IMR-90 (cell line): ENCODE data around the gene TSSK2. TPM values are rescaled to one million over a fixed set of nuclear protein-coding genes. Genes with fewer than 3 reads are reported as not detected.

Source experiments
- ATAC-seq: fragments of 200-7000 bp; cut with Tn5 transposase; 2 replicates; pipeline ENCODE4 v1.9.1; 2020; ENCODE audit warnings: low read depth, mild to moderate bottlenecking, moderate library complexity
- BruUV-seq: library from RNA; stranded (reverse); fragments of 400-500 nt; replicated peaks from 2 replicates; lab custom pipeline; 2021; lab: Mats Ljungman, UMichigan
- CTCF ChIA-PET: fragments of 300-600 bp; formaldehyde crosslinking; extraction: SDS; loops from one replicate; lab custom pipeline; 2021; ENCODE audit warnings: antibody characterized with exemption; lab: Yijun Ruan, JAX
- POLR2A ChIA-PET: fragments of 300-600 bp; sonication (Branson Sonifier 250); formaldehyde crosslinking; loops from one replicate; lab custom pipeline; 2022; ENCODE audit warnings: antibody characterized with exemption; ENCODE audit not compliant: unreplicated experiment; lab: Charles Lee
- DNase-seq: peaks from one replicate; pipeline ENCODE4 v3.0.0; 2013
- H2AFZ ChIP-seq: replicated peaks from 2 replicates; pipeline ENCODE3; 2013; ENCODE audit warnings: low read length, mild to moderate bottlenecking; ENCODE audit not compliant: poor library complexity
- H2AK5ac ChIP-seq: 2 replicates; pipeline ENCODE4 v1.6.1; 2013; ENCODE audit warnings: low read depth, low read length, inconsistent platforms
- H2AK9ac ChIP-seq: replicated peaks from 2 replicates; pipeline ENCODE3; 2013; ENCODE audit warnings: mild to moderate bottlenecking, low read depth, low read length, moderate library complexity; ENCODE audit not compliant: poor library complexity
- H2BK120ac ChIP-seq: 2 replicates; pipeline ENCODE4 v1.6.1; 2013; ENCODE audit warnings: low read depth, low read length, inconsistent platforms
- H2BK15ac ChIP-seq: 3 replicates; pipeline ENCODE4 v1.6.1; 2013; ENCODE audit warnings: low read depth, low read length, inconsistent platforms
- H2BK20ac ChIP-seq: 2 replicates; pipeline ENCODE4 v1.6.1; 2013; ENCODE audit warnings: low read depth, mild to moderate bottlenecking, inconsistent platforms, low read length, moderate library complexity
- H2BK5ac ChIP-seq: 2 replicates; pipeline ENCODE4 v1.6.1; 2013; ENCODE audit warnings: mild to moderate bottlenecking, low read depth, low read length, inconsistent platforms; ENCODE audit not compliant: poor library complexity, severe bottlenecking
- H3K14ac ChIP-seq: replicated peaks from 2 replicates; pipeline ENCODE4 v1.6.1; 2013; ENCODE audit warnings: low read depth, low read length, inconsistent platforms
- H3K18ac ChIP-seq: 2 replicates; pipeline ENCODE4 v1.6.1; 2013; ENCODE audit warnings: low read depth, low read length, control low read depth
- H3K23ac ChIP-seq: 2 replicates; pipeline ENCODE4 v1.6.1; 2013; ENCODE audit warnings: low read depth, low read length, inconsistent platforms
- H3K27ac ChIP-seq: 2 replicates; pipeline ENCODE4 v1.5.1; 2013; ENCODE audit warnings: mild to moderate bottlenecking, control low read depth, low read length; ENCODE audit not compliant: insufficient read depth
- H3K27me3 ChIP-seq: 2 replicates; pipeline ENCODE4 v1.6.1; 2013; ENCODE audit warnings: low read length; ENCODE audit not compliant: control insufficient read depth, insufficient read depth
- H3K36me3 ChIP-seq: 2 replicates; pipeline ENCODE4 v1.6.1; 2013; ENCODE audit warnings: low read length, mixed read lengths; ENCODE audit not compliant: control insufficient read depth, insufficient read depth
- H3K4ac ChIP-seq: 2 replicates; pipeline ENCODE4 v1.6.1; 2013; ENCODE audit warnings: low read depth, low read length, inconsistent platforms
- H3K4me1 ChIP-seq: 2 replicates; pipeline ENCODE4 v1.6.1; 2013; ENCODE audit warnings: low read length, mixed read lengths; ENCODE audit not compliant: control insufficient read depth, insufficient read depth
- H3K4me2 ChIP-seq: 2 replicates; pipeline ENCODE4 v1.6.1; 2013; ENCODE audit warnings: low read depth, mild to moderate bottlenecking, control low read depth, low read length, moderate library complexity
- H3K4me3 ChIP-seq: 2 replicates; pipeline ENCODE4 v1.5.1; 2013; ENCODE audit warnings: low read depth, mild to moderate bottlenecking, control low read depth, low read length, moderate library complexity; ENCODE audit not compliant: insufficient read depth
- H3K56ac ChIP-seq: 2 replicates; pipeline ENCODE4 v1.6.1; 2013; ENCODE audit warnings: low read length, inconsistent platforms; ENCODE audit not compliant: insufficient read depth; ENCODE audit errors: extremely low read depth
- H3K79me1 ChIP-seq, 2 experiments: 2 replicates each; pipeline ENCODE4 v1.6.1; 2013; ENCODE audit warnings: low read length in 2 of 2, inconsistent platforms in 1 of 2, low read depth in 1 of 2
- H3K9ac ChIP-seq: 2 replicates; pipeline ENCODE4 v1.6.1; 2013; ENCODE audit warnings: low read depth, low read length, control low read depth
- H3K9me1 ChIP-seq: 2 replicates; pipeline ENCODE4 v1.6.1; 2013; ENCODE audit warnings: low read length, inconsistent platforms; ENCODE audit not compliant: insufficient read depth
- H3K9me3 ChIP-seq: 2 replicates; pipeline ENCODE4 v1.6.1; 2013; ENCODE audit warnings: low read length; ENCODE audit not compliant: control insufficient read depth, insufficient read depth
- H4K20me1 ChIP-seq: 2 replicates; pipeline ENCODE4 v1.6.1; 2013; ENCODE audit warnings: low read length, inconsistent platforms; ENCODE audit not compliant: insufficient read depth
- H4K5ac ChIP-seq: 2 replicates; pipeline ENCODE4 v1.6.1; 2013; ENCODE audit warnings: mild to moderate bottlenecking, low read depth, low read length, control low read depth
- H4K8ac ChIP-seq, 2 experiments: 2 replicates each; pipeline ENCODE4 v1.6.1; 2013; ENCODE audit warnings: low read depth in 2 of 2, low read length in 2 of 2, control low read depth in 1 of 2, inconsistent platforms in 1 of 2
- H4K91ac ChIP-seq: 2 replicates; pipeline ENCODE4 v1.6.1; 2013; ENCODE audit warnings: low read depth, low read length, inconsistent platforms; ENCODE audit not compliant: insufficient read depth
- CEBPB ChIP-seq: IDR thresholded peaks from 2 replicates; pipeline ENCODE4 v1.6.1; 2012; ENCODE audit warnings: low read depth, low read length, improper control_type of control experiment
- MAFK ChIP-seq: IDR thresholded peaks from 2 replicates; pipeline ENCODE4 v1.6.1; 2012; ENCODE audit warnings: low read depth, low read length, improper control_type of control experiment
- SMC3 ChIP-seq: fragments of 150-350 bp; IDR thresholded peaks from 2 replicates; pipeline ENCODE4 v1.6.1; 2016; ENCODE audit warnings: low read depth, mild to moderate bottlenecking, antibody characterized with exemption, low read length, moderate library complexity
- WGBS, 2 experiments: methylation state at CpG; one replicate each; pipeline versions ENCODE4 v1.1.5 to v1.1.7; 2013; ENCODE audit warnings: missing lambda C conversion rate in 2 of 2; ENCODE audit not compliant: insufficient read length in 1 of 2; ENCODE audit errors: extremely low coverage in 2 of 2; 5-methylcytosine and 5-hydroxymethylcytosine counted together
- dilution Hi-C: fragments of 300-500 bp; cut with HindIII; formaldehyde crosslinking; loops from one replicate; pipeline ENCODE4 v1.14.3; 2018; ENCODE audit warnings: low sequenced_read_pairs; ENCODE audit not compliant: unreplicated experiment
- in situ Hi-C: fragments of 300-500 bp; cut with MboI; formaldehyde crosslinking; loops from 3 replicates; pipeline ENCODE4 v1.14.3; 2019; ENCODE audit warnings: low sequenced_read_pairs, inconsistent platforms, mixed read lengths
- intact Hi-C: fragments of 100-400 bp; cut with micrococcal nuclease; formaldehyde crosslinking; loops from 2 replicates; pipeline ENCODE4 v1.10.0; 2022
- polyA plus RNA-seq, 3 experiments: library from polyadenylated mRNA; depleted of rRNA; stranded (reverse); fragments of >200 nt; gene quantifications; 2 replicates each; pipeline ENCODE4 v1.2.3, GENCODE V29; 2012; ENCODE audit warnings: low replicate concordance in 1 of 3
- total RNA-seq: library from RNA; depleted of rRNA; stranded (reverse); fragments of >200 nt; gene quantifications from 2 replicates; pipeline ENCODE4 v1.2.3, GENCODE V29; 2012

Gene TSSK2
- total and polyA plus RNA-seq, 2 of the 4 experiments (the other 2 are of a cell fraction): not detected

GRCh38 chr22:19139001-19139356 lies 7.9 kb downstream of the TSSK2 start:
- no peak overlapping the region for H3K56ac ChIP-seq
- intact Hi-C loops: no loop called here

More at GRCh38 chr22:19139001-19139356, 7.9 kb downstream of the TSSK2 start:
- H3K27ac ChIP-seq: no peak overlapping the region
- H2BK20ac ChIP-seq: no peak overlapping the region
- no peak overlapping the region for H3K4me3 ChIP-seq
- dilution Hi-C loops (no loop called here), in situ Hi-C loops (no loop called here)
- no peak overlapping the region for H2AK5ac ChIP-seq
- H3K79me1 ChIP-seq: peaks cover 4 to 24% of the 10 kb centered on the region in 2 experiments
- no peak for TF ChIP-seq CEBPB
- no peak for TF ChIP-seq SMC3
- no peak for TF ChIP-seq MAFK
- ATAC-seq (no peak), DNase-seq (no peak)
- H3K4me2 ChIP-seq: no peak overlapping the region
- peaks cover 4% of the 10 kb centered on the region for H4K20me1 ChIP-seq
- no peak overlapping the region for H2AK9ac ChIP-seq
- no peak overlapping the region for H3K4ac ChIP-seq
- no peaks in the 10 kb centered on the region for H3K27me3 ChIP-seq
- H3K36me3 ChIP-seq: peaks cover 74% of the 10 kb centered on the region
- H3K9me3 ChIP-seq: no peaks in the 10 kb centered on the region
- H2AFZ ChIP-seq: no peak overlapping the region
- no peaks in the 10 kb centered on the region for H3K4me1 ChIP-seq
- H3K9me1 ChIP-seq: 0 out of 2 replicates have a peak, but pooled peaks cover 3% of the 10 kb centered on the region
- no peak overlapping the region for H3K23ac ChIP-seq
- no peak overlapping the region for H3K9ac ChIP-seq
- no peak overlapping the region for H4K91ac ChIP-seq
- no peak overlapping the region for H2BK15ac ChIP-seq
- H3K14ac ChIP-seq: no peak overlapping the region
- H2BK5ac ChIP-seq: no peak overlapping the region
- no peak overlapping the region for H4K8ac ChIP-seq
- no peak overlapping the region for H2BK120ac ChIP-seq
- 93% methylated on average over 6 of the region's 9 CpGs; no CpG with 5 or more reads in 1 of the 2 experiments for WGBS, 2 experiments
- CTCF ChIA-PET: no interaction called here
- no peak overlapping the region for H3K18ac ChIP-seq
- BruUV-seq: no TSS peak
- no peak overlapping the region for H4K5ac ChIP-seq
- POLR2A ChIA-PET: no interaction called here
